Colon (tissue), 2 donors: ENCODE measurements around the gene TRIM44.
"Not testable (repeated sequence)": the region's sequence is repeated elsewhere in the genome, so short reads cannot be mapped to it uniquely, and the experiment has no call there.

Experiments
- FAIRE-seq: peaks from 2 replicates; lab custom pipeline; 2012; peaks lifted over from hg19 to GRCh38; lab: Jason Lieb, UNC
- donor health status: control.
- donor health status: control.

Gene TRIM44

DNA sequence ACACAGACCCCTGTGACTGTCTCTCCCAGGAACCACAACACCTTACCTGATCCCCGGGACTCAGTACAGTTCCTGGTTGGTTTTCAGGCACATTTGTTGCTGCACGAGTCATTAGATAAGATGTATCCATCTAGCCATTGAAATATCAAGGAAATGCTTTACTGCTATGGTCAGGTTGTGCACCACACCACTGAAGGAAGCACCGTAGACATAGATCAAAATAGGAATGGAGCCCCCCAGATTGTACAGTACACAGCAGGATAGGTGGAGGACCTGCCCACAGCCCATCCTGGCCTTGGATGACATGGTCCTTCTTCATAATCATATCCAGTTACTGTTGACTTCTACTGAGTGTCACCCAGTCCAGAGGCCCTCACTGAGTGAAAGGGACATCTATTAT is 195.3 kb downstream of the TRIM44 start:
- FAIRE-seq = no peak

DNA sequence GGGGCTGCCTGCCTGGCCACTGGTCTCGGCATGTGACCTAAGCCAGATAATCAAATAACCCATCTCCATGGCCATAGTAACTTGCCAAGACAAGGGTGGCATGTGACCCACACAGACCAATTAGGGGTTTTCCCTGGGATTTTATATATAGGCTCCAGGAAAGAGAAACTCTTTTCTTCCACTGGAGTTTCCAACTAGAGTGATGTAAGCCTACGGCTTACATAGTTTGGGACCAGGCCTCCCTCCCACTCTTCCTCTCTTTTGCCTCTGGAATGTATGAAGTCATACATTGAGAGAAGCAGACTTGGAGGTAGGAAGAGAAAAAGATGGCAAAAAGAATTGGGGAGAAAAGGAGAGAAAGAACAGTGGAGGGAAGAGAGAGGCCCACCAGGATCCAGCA is 196.7 kb downstream of the TRIM44 start:
- FAIRE-seq = no peak

DNA sequence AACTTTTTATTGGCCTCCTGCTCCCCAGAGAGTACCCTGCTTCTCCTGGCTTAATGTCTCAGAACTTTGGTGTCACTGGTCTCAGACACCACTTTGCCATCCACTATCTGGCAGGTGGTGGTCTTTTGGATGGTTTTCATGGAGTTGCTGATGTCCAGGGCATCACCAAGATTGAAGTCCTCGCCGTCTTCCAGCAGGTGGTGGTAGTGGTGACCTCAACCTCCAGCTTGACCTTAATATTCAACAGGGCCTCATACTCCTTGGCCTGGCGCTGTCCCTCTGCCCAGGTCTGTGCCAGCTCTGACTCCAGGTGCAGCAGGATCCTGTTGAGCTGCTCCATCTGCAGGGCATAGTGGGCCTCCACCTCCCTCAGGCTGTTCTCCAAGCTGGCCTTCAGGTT is 197.6 kb downstream of the TRIM44 start:
- FAIRE-seq = not testable (repeated sequence)

- no peak for FAIRE-seq
These were observed 198.6 kb downstream of the TRIM44 start for GRCh38 chr11:35861191-35861590.

GRCh38 chr11:35862666-35863065 is 200.1 kb downstream of the TRIM44 start:
- no peak for FAIRE-seq

- FAIRE-seq = no peak
These were observed 201.6 kb downstream of the TRIM44 start for GRCh38 chr11:35864131-35864530.

- no peak for FAIRE-seq
These were observed 204.0 kb downstream of the TRIM44 start for GRCh38 chr11:35866601-35867000.
